HG02852 (cell line): Measurements from ENCODE around the gene RADIL.

Experiments used
- ATAC-seq: cut with Tn5 transposase; IDR thresholded peaks from one replicate; pipeline ENCODE4 v1.9.1; 2021; ENCODE audit warnings: mild to moderate bottlenecking, moderate library complexity; ENCODE audit not compliant: unreplicated experiment

Gene RADIL

DNA sequence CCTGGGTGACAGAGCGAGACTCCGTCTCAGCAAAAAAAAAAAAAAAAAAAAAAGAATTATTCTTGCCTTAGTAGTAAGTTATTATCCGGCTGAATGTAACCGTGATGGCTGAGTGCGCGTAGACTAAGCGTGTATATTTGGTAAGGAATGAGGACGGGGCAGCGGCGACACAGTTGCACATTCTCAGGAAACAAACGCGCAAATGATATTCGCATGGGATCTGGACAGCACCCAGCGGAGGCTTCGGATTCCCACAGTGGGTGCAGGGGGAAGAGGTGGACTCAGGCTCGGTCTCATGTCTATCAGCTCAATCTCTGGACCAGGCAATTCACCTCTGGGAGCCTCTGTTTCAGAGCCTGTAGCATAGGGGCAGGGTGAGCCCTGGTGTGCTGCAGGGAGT is 50.8 kb downstream of the RADIL start:
- no peak for ATAC-seq

DNA sequence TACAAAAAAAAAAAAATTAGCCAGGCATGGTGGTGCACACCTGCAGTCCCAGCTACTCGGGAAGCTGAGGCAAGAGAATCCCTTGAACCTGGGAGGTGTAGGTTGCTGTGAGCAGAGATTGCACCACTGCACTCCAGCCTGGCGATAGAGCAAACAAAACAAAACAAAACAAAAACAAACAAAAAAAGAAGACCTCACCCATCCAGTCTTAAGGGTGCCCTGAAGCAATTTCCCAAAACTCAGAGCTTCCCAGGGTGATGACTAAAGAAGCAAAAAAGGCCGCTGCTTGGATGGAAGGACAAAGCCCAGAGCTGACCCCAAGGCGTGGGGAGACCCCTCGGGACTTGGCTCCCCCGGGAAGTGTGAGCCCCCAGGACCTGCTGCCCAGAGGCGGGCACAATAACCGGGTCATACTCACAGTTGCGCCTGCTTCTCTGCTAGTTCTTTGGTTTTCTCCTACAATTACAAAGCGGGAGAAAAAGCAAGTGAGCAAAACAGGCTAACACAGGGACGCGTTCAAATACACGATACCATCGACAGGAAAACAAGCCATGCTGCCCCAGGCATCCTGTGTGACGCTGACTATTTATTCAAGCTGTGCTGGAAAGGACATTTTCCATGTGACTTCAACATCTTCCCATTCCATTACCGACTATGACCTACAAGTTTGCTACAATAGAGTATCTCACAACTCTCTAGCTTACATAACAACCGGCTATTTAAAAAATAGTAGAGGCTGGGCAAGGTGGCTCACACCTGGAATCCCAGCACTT is 51.6 kb downstream of the RADIL start:
- ATAC-seq: no peak

DNA sequence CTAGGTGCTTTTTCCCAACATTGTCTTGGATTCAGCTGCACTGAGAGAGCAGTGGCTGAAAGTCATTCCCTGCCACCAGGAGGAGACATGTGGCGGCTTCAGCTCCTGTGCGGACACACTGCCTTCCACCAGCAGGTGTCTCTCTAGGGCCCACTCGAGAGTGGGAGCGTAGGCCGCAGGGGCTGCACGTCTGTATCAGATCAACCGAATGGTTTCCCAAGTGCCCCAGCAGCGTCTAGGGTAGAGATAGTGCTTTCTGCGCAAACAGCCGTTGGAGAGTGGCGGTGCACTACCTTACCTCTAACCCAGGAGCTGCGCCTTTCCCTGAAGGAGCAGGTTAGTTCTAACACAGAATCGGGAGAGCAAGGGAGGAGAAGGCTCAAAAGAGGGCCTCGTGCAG is 53.3 kb downstream of the RADIL start:
- no peak for ATAC-seq

DNA sequence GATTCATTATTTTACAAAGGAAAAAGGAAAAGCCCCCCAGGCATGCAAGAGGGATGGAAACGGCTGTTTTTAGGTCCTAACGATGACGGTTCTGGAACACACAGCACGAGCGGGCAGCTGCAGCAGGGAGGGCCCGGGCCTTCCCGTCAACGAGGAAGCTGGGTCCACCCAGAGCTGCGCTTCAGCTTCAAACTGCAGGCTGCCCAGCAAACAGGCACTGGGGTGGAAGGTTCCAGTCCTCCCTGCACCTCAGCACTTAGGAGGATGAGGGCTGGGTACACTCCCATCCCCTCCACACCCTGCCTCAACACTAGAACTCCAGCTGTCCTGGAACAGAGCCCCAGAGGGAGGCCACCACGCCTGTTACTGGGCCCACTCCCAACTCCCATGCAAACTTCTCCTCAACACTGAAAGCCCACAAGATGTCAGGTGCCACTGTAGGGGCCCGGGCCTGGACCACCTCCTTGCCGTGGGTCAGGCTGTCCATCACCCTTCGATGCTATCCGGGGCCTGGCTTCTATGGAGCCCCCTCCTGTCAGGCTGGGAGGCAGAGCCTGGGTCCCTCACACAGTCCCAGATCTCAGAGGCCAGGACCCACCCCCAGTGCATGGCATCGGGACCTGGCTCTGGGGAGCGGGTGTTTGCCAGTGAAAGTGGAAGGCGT is 54.7 kb downstream of the RADIL start:
- ATAC-seq: no peak

DNA sequence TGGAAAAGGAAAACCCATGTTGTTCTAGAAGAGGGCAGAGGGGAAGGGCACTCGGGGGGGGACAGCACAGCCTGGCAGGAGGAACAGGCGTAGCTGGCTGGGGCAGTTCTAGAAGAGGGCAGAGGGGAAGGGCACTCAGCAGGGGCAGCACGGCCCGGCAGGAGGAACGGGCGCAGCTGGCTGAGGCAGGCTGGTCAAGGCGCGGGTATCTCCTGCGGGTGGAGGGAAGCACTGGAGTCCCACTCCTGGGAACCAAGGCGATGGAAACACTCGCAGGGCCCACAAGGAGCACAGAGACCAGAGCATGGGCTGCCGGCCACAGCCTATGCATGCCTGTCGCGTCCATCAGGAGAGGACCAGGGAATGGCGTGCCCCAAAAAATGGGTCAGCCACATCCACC is 58.4 kb downstream of the RADIL start:
- no peak for ATAC-seq

DNA sequence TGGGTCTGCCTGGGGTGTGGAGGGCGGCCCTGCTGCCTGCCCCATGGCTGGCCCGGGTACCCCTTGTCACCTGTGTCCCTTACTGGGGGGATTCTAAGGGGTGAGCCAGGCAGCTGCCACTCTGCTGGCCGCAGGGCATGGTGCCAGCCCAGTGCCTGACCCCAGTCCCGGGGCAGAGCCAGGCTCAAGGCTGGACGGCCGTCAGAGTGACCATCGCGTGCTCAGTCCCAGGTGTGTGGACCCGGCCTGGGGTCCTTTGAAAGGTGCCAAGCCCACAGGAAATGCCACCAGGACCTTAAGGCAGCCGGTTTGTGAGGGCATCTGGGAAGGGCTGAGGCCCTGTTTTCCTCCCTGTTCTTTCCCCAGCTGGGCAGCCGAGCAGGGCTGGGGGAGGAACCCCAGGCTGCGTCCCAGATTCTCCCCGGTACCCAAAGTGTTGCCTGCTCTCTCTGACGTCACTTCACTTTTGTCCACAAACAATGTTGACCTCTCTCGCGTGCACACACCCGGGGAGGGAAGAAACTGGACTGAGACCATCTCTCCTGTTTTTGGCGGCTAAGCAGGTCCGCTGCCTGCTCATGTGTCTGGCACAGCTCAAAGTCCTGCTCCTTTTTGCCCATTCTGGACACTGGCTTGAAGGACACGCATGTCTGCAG is 59.3 kb downstream of the RADIL start:
- no peak for ATAC-seq

DNA sequence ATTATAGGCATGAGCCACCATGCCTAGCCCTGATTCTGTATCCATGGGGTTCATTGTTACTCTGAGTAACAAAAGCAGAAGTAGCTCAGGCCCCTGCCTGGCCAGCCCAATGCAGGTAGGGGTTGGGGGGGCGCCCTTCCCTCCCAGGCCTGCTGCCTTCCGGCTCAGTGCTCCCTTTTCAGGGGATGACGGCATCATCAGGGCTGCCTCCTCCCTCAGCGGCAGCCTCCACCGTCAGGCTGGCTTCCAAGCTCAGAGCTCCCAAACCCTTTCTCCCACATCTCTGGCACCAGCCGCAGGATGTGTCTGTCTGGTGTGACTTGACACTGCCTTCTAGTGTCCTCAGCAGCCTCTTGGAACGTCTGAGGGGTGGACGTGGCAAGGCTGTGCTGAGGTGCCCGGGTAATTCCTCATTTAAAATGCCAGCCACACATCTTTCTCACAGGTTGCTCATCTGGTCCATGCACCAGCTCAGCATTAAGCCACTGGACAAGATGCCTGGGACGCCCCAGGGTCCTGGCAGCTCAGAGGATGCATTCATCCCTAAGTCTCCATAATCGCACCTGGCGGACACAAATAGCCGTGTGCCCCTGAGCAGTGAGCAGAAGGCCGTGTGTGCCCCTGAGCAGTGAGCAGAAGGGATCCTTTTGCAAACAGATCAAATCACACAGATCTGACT is 59.9 kb downstream of the RADIL start:
- no peak for ATAC-seq

DNA sequence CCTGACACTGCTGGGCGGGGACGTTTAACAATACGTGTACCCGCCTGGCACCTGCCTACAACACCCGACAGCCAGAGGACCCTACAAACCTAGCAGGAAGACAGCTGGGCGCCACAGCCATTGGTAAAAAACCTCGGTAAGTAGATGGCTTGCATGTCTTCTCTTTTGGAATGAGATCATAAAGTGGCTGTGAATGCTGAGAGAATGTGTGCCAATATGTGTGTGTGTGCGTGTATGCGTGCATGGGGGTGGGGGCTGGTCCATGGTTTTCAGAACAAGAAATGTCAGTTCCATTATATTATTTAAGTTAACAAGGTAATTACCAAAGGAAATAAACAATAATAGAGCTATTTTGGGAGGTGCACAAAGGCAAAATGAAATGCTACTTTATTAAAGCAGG is 60.8 kb downstream of the RADIL start:
- no peak for ATAC-seq

DNA sequence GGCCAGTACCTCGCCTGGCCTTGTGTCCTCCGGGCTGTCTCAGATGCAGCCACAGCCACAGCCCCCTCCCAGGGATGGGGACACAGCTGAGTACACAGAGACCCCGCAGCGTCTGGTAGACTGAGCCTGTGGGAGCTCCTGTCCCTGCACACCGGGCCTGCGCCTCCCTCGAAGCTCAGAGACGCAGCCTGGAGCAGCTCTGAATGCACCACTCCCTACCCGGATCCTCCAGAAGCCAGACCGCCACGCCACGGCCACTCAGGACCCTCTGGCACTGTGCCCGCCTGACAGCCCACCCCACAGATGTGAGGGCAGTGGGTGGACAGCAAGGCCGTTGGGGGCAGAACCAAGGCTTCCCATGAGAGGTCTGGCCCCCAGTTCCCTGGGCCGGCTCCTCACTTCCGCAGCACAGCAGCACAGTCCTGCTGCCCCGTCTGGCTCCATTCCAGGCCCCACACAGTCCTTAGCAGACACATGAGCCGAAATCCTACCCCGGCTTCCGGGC is 62.5 kb downstream of the RADIL start:
- no peak for ATAC-seq

DNA sequence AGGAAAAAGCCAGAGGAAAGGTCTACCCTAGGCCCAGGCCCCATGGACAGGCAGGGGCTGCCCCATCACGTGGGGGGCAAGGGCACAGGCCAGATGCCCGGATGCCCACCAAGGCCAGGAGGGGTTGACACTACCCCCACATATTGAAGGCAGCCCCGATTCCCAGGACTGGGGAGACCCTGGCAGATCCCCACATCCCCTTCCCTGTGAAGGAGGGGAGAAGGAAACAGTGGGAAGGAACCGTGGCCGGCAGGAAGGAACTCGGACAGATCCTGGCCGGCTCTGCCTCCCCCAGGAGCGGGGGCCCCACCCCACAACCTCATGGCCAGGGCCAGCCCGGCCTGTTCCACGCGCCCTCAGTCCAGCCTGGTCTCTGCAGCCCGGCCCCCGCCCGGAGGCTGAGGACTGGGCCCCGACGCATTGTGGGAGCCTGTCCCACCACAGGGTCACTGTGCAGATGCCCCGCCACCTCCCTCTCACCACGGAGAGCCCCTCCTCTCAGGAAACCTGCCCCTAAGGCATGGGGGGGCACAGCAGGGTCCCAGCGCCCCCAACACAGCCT is 63.0 kb downstream of the RADIL start:
- ATAC-seq: no peak

DNA sequence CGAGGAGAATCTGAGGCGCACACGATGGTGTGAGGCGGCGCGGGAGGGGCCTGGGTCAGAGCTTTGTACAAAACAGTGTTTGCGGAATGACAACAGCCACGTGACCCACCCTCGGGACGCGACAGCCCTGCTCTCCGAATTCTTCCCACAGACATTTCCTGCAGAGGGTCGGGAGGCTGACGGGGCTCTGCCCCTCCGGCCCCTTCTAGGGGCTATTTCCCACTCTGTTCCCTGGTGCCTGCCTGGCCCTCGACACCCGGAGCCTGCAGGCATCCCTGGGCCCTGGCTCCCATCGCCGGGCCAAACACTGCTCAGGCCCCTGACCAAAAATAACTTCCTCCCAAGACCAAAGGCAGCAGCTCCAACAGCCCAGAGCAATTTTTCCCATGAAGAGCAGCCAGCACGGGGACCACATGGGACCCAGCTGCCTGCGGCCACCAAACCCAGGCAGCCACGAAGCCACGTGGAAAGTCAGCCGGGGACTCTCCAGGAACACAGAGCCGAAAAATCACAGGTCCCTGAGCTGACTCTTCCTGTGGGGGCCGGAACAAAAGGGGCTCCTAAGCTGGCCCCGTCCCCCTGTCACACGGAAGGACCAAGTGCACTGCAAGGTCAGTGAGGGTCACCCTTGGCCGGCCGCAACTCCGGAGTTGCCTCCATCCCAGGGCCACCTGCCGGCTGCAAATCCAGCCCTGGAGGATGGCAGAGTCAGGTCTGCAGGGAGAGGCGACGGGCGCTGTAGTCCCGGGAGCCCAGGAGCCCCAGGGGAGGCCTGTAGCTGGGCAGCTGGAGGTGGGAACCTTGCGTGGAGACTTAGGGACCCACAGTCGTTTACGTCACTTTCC is 63.7 kb downstream of the RADIL start:
- no peak for ATAC-seq

DNA sequence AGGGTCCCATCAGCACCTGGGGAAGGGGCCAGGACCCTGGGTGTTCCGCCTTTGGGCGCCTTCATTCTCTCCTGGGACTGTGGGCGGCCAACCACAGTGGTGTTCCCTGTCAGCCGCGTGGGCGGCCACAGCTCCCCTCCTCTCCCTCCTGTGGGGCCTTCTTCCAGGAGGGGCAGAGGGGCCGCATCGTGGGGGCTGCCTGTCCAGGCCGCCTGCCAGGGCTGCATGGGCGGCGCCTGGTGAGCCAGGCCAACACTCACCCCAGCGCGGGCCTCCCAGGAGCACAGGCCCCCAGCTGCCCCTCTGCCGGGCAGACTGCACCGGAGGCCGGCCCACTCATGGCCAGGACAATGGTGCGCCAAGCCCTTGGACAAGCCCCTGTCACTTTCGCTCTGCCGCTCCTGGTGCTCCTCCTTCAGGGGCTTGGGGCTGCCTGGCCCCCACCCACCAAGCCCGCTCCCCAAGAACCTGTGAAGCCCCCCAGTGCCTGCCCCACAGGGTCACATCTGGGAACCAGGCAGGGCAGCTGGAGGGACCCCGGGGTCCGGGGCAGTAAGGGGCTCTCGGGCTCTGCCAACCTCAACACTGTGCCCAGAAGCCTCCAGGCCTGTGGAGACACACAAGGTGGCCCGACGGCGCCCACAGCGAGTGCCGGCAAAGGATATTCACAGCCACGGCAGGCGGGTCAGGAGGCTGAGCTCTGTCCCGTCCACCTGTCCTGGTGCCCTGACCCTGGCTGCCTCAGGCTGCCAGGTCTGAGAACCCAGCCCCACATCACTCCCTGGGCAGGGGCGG is 65.3 kb downstream of the RADIL start:
- no peak for ATAC-seq

DNA sequence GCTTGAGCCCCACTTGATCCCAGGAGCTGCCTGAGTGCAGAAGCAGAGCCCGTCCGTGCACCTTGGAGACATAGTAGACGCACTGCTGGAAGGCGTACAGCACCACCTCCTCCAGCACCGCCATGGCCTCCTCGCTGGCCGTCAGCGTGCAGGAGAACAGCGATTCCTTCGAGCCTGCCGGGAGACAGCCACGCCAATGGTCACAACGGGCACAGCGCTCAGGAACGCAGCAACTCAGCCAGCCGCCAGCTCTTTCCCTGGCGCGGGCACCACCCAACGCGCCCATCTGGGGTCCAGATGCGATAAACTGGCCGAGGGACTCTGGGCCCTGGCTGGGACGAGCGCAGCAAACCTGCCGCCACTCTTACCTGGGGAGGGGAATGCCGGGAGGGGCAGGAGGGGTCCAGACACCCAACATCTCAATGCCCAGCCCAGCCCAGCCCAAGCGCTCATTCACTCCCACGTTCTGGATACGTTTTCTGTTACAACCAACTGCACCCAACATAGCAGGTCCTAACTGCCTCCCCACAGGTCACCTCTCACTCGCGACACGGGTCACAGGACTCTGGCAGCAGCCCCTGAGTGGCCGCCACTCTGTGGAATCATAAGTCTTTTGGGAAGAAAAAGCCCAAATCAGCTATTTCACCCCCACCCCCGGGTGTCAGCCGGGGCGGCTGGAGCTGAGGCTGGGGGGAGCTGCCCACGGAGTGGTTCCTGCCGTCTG is 66.2 kb downstream of the RADIL start:
- no peak for ATAC-seq

DNA sequence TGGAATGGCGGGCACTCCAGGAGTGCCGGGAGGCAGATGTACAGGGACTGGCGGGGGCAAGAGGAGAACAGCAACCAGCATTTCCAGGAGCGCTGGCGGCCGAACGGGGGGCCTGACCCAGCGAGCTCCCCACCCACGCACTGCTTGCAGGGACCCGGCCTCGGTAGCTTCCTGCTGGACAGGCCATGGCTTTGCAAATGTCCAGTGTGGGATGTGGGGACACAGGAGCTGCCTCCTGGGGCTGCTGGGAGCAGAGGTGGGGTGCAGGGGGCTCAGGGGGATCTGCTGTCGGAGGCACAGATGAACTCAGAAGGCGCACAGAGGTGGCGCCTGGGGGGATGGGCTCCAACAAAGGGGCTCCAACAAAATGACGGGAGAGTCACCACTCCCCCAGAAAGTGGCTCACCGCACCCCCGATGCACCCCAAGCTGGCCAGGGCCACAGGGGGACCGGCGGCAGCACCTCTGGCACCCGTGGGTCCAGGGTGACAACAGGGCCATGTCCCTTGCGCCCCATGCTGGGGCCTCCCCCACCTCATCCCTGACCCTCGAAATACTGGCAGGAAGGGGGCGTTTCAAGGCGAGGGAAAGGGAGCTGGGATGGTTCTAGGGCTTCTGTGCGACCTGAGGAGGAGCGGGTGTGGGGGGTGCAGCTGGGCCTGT is 67.0 kb downstream of the RADIL start:
- no peak for ATAC-seq

DNA sequence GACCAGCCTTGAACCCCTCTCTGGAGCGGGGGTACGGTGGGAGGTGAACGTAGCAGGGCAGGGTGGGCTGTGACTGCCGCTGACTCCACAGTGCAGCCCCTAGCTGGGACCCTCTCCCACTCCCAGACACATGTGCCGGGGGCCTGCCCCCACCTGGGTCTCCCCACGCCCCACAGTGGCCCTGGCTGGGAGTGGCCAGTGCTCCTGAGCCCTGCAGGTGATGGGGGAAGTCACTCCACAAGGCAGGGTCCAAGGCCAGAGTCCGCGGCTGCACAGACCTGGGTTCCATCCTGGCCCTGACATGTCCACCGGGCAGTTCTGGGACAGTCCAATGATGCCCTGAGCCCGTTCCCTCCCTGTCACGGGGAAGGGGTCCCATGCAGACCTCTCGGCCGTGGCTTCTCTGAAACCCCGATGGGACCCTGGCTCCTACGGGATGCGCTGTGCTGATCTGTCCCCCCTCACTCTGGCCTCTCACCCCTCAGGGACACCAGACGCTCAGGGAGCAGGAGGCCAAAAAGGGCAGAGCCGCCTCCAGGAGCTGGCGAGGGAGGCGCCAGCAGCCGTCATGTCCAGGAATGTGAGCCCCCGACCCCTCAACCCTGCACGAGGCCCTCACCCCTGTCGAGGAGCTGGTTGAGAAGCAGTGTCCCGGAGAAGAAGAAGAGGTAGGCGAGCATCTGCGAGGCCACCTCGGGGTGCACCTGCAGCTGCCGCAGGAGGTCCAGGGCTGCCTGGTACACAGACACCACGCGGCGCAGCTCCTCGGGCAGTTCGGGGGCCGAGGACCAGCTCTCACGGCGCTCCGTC is 67.7 kb downstream of the RADIL start:
- no peak for ATAC-seq

DNA sequence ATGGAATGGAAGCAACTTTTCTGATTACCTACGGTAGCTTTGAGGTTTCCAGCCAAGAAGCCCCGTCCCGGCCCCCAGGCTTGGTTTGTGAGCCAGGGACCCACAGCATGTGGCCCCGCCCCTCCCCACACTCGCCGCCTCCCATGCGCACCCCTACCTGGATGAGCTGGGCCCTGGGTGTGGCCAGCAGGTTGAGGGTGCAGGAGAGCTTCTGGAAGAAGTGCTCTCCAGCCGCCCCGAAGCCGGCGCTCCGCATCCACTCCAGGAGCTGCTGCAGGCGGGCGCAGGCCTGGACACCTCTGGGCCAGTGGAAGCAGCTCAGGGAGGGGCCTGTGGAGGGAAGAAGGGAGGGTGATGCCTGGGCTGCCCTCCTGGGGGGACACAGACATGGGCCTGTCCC is 68.4 kb downstream of the RADIL start:
- ATAC-seq: no peak

DNA sequence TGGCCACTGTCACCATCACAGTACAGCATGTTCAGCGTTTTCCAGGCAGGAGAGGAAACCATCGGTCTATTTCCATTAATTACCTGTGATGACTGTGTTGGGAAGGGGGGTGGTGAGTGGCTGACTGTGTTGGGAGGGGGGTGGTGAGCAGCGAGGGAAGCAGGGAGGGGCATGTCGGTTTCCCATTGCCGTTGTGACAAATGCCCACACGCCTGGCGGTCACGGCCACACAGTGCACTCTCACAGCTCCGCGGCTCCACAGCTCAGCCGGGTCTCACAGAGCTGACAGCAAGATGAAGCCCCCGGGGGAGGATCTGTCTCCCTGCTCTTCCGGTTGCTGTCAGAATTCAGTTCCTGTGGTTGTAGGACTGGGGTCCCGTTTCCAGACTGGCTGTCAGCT is 69.1 kb downstream of the RADIL start:
- ATAC-seq: no peak
